ENCODE measurements around the gene DAO.

DNA sequence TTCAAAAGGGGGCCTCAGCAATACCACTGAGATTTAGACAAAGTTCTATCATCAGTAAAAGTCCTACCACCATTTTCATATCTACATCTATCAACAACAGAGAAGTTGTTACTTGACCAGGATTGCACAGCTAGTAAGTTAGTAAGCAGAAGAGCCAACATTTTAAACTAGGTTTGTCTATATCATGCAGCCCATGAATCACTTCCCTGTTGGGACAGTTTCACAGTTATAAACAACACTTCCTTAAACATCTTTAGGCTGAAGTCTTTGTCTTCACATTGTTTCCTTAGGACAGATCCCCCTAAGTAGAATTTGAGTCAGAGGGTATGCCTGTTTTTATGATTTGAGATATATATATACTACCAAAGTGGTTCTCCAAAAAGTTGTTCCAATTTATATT, 68.5 kb downstream of the DAO start:
- TF ChIP-seq CTCF (conservative IDR thresholded peaks at IDR 0.05; ENCODE audit: low read length) (no peak), EZH2phosphoT487 (IDR thresholded peaks at IDR 0.05; ENCODE audit: borderline replicate concordance, low read depth, low read length) (no peak)
